K562 (cell line): Measurements from ENCODE around the gene TRIOBP.

Source experiments
- ATF7 ChIP-seq: fragments of 450-650 bp; IDR thresholded peaks from 2 replicates; pipeline ENCODE4 v1.7.1; 2014; ENCODE audit warnings: mild to moderate bottlenecking, moderate library complexity
- GATAD2A ChIP-seq: fragments of 450-650 bp; IDR thresholded peaks from 2 replicates; pipeline ENCODE4 v1.6.1; 2017
- GATAD2B ChIP-seq: fragments of 450-650 bp; IDR thresholded peaks from 2 replicates; pipeline ENCODE4 v1.6.1; 2017; ENCODE audit warnings: mild to moderate bottlenecking, borderline replicate concordance
- POLR2AphosphoS5 ChIP-seq: IDR thresholded peaks from 2 replicates; pipeline ENCODE4 v1.6.1; 2011; ENCODE audit warnings: mild to moderate bottlenecking, low read depth, low read length, moderate library complexity; ENCODE audit not compliant: control insufficient read depth, insufficient read depth
- SUPT5H ChIP-seq: fragments of 450-650 bp; IDR thresholded peaks from 2 replicates; pipeline ENCODE4 v1.6.1; 2016
- TF ChIP-seq, protein P1 (sequence below), 3 experiments: IDR thresholded peaks in 2 of 3; conservative IDR thresholded peaks in 1 of 3; 2 replicates each; pipeline ENCODE4 v1.5.1; 2011 to 2012; ENCODE audit warnings: low read length in 3 of 3, mild to moderate bottlenecking in 3 of 3, control low read depth in 2 of 3, improper control_type of control experiment in 1 of 3, inconsistent platforms in 1 of 3, low read depth in 1 of 3, mixed read lengths in 1 of 3, moderate library complexity in 1 of 3; ENCODE audit not compliant: insufficient read depth in 2 of 3
- TF ChIP-seq, protein P2 (sequence below): sonication (generic); formaldehyde crosslinking; IDR thresholded peaks from 2 replicates; pipeline ENCODE4 v1.8.0; 2023; ENCODE audit warnings: mild to moderate bottlenecking, missing genetic modification reagents

DNA sequence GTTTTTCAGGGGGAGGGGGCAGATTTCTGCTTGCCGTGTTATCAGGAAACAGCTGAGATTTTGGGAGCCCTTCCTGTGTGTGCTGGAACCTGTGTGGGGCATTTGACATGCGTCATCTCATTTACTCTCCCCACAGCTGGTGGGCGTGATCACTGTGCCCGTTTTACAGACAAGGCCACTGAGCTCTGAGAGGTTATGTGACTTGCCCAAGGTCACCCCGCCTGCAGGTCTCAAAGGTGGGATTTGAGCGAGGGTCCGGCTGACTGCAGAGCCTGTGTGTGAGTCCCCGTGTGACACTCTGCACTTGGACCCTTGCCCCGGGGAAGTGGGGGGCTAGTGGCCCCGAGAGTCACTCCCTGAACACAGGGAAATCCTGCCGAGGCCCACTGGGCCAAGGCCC is 62.4 kb downstream of the TRIOBP start:
- TF ChIP-seq, protein P1, sequence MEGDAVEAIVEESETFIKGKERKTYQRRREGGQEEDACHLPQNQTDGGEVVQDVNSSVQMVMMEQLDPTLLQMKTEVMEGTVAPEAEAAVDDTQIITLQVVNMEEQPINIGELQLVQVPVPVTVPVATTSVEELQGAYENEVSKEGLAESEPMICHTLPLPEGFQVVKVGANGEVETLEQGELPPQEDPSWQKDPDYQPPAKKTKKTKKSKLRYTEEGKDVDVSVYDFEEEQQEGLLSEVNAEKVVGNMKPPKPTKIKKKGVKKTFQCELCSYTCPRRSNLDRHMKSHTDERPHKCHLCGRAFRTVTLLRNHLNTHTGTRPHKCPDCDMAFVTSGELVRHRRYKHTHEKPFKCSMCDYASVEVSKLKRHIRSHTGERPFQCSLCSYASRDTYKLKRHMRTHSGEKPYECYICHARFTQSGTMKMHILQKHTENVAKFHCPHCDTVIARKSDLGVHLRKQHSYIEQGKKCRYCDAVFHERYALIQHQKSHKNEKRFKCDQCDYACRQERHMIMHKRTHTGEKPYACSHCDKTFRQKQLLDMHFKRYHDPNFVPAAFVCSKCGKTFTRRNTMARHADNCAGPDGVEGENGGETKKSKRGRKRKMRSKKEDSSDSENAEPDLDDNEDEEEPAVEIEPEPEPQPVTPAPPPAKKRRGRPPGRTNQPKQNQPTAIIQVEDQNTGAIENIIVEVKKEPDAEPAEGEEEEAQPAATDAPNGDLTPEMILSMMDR (IDR thresholded peaks at IDR 0.05 in 2 of 3, conservative IDR thresholded peaks at IDR 0.05 in 1 of 3; ENCODE audit: insufficient read depth in 2 of 3, low read depth in 1 of 3, low read length in 3 of 3), result no peak
- no peak for TF ChIP-seq GATAD2A
- no peak for TF ChIP-seq ATF7
- no peak for TF ChIP-seq SUPT5H
- no peak for TF ChIP-seq POLR2AphosphoS5
- no peak for TF ChIP-seq GATAD2B
- TF ChIP-seq, protein P2, sequence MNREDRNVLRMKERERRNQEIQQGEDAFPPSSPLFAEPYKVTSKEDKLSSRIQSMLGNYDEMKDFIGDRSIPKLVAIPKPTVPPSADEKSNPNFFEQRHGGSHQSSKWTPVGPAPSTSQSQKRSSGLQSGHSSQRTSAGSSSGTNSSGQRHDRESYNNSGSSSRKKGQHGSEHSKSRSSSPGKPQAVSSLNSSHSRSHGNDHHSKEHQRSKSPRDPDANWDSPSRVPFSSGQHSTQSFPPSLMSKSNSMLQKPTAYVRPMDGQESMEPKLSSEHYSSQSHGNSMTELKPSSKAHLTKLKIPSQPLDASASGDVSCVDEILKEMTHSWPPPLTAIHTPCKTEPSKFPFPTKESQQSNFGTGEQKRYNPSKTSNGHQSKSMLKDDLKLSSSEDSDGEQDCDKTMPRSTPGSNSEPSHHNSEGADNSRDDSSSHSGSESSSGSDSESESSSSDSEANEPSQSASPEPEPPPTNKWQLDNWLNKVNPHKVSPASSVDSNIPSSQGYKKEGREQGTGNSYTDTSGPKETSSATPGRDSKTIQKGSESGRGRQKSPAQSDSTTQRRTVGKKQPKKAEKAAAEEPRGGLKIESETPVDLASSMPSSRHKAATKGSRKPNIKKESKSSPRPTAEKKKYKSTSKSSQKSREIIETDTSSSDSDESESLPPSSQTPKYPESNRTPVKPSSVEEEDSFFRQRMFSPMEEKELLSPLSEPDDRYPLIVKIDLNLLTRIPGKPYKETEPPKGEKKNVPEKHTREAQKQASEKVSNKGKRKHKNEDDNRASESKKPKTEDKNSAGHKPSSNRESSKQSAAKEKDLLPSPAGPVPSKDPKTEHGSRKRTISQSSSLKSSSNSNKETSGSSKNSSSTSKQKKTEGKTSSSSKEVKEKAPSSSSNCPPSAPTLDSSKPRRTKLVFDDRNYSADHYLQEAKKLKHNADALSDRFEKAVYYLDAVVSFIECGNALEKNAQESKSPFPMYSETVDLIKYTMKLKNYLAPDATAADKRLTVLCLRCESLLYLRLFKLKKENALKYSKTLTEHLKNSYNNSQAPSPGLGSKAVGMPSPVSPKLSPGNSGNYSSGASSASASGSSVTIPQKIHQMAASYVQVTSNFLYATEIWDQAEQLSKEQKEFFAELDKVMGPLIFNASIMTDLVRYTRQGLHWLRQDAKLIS (CRISPR knock-in tag), result no peak
